ENCODE results near the gene SNAPC2.
"Not testable (repeated sequence)": the region's sequence is repeated elsewhere in the genome, so short reads cannot be mapped to it uniquely, and the experiment has no call there.

The SNAPC2 gene

GRCh38 chr19:7923295-7924191 is 3.4 kb downstream of the SNAPC2 start:
- DNase-seq: no peak

GRCh38 chr19:7924241-7924640 is 4.1 kb downstream of the SNAPC2 start:
- no peak for DNase-seq

GRCh38 chr19:7924651-7925170 is 4.6 kb downstream of the SNAPC2 start:
- DNase-seq: no peak

- DNase-seq: peak; percentile 96
These were observed 5.2 kb downstream of the SNAPC2 start for GRCh38 chr19:7925171-7925851.

GRCh38 chr19:7926021-7926726 is 6.0 kb downstream of the SNAPC2 start, which contains the start of gene CTXN1:
Gene CTXN1, minus strand, starts transcription at chr19:7926135. Its CDS starts 597 bp downstream, at chr19:7925538.
- peak; percentile 93 for DNase-seq

- no peak for DNase-seq
These were observed 6.8 kb downstream of the SNAPC2 start for GRCh38 chr19:7926727-7927604.

GRCh38 chr19:7927605-7928333 is 7.6 kb downstream of the SNAPC2 start:
- no peak for DNase-seq

- DNase-seq: no peak
These were observed 8.2 kb downstream of the SNAPC2 start for GRCh38 chr19:7928334-7928706.

- peak; percentile 86 for DNase-seq
These were observed 8.9 kb downstream of the SNAPC2 start for GRCh38 chr19:7928741-7929701.

- DNase-seq: not testable (repeated sequence)
These were observed 9.9 kb downstream of the SNAPC2 start for GRCh38 chr19:7930030-7930429.

- DNase-seq: no peak
These were observed 10.6 kb downstream of the SNAPC2 start for GRCh38 chr19:7930765-7931164.

- no peak for DNase-seq
These were observed 11.3 kb downstream of the SNAPC2 start for GRCh38 chr19:7931221-7932061.

- DNase-seq: no peak
These were observed 12.3 kb downstream of the SNAPC2 start for GRCh38 chr19:7932276-7932929.

GRCh38 chr19:7932930-7933300 is 12.8 kb downstream of the SNAPC2 start:
- DNase-seq: no peak

- DNase-seq: no peak
These were observed 13.3 kb downstream of the SNAPC2 start for GRCh38 chr19:7933411-7933810.

GRCh38 chr19:7933828-7934725 is 13.9 kb downstream of the SNAPC2 start:
- DNase-seq: no peak

GRCh38 chr19:7934766-7935165 is 14.6 kb downstream of the SNAPC2 start:
- no peak for DNase-seq

- no peak for DNase-seq
These were observed 20.7 kb downstream of the SNAPC2 start for GRCh38 chr19:7940841-7941240.

Data from activated CD8-positive, alpha-beta memory T cell treated with anti-CD3 and anti-CD28 coated beads, Interleukin-2, amount 50 U/mL, for 48 hours (primary cell).